C1 segment of cervical spinal cord (tissue), 14 donors: ENCODE measurements around the gene GAS7.

Source experiments
- DNase-seq, 14 donors: peaks; one replicate each; lab custom pipeline; 2025; lab: John Stamatoyannopoulos, UW

Gene GAS7

GRCh38 chr17:10135539-10136257, 62.7 kb downstream of the GAS7 start:
- DNase-seq, result no peak

GRCh38 chr17:10130677-10131076, 67.7 kb downstream of the GAS7 start:
- no peak for DNase-seq

- no peak for DNase-seq
Observed at GRCh38 chr17:10130263-10130662, 68.1 kb downstream of the GAS7 start.

- peak in 4 of 14 donors; percentile 15 to 31 (median 26) for DNase-seq
Observed at GRCh38 chr17:10127819-10128425, 70.5 kb downstream of the GAS7 start.

GRCh38 chr17:10126616-10127501, 71.5 kb downstream of the GAS7 start:
- peak in 1 of 14 donors; percentile 20 for DNase-seq

GRCh38 chr17:10126276-10126615, 72.2 kb downstream of the GAS7 start:
- no peak for DNase-seq

- no peak for DNase-seq
Observed at GRCh38 chr17:10125531-10126275, 72.7 kb downstream of the GAS7 start.

GRCh38 chr17:10123093-10123492, 75.3 kb downstream of the GAS7 start:
- peak in 1 of 14 donors; percentile 23 for DNase-seq

- DNase-seq, result peak in 1 of 14 donors; percentile 12
Observed at GRCh38 chr17:10121971-10122707, 76.3 kb downstream of the GAS7 start.

- no peak for DNase-seq
Observed at GRCh38 chr17:10120749-10121148, 77.7 kb downstream of the GAS7 start.

- peak in 2 of 14 donors; percentile 2 to 24 for DNase-seq
Observed at GRCh38 chr17:10120109-10120485, 78.3 kb downstream of the GAS7 start.

- peak in 5 of 14 donors; percentile 7 to 31 (median 14) for DNase-seq
Observed at GRCh38 chr17:10119203-10120108, 79.0 kb downstream of the GAS7 start.

GRCh38 chr17:10118788-10119130, 79.6 kb downstream of the GAS7 start:
- DNase-seq, result no peak

GRCh38 chr17:10117581-10118001, 80.8 kb downstream of the GAS7 start:
- DNase-seq, result peak in 9 of 14 donors; percentile 13 to 57 (median 41)

- peak in 1 of 14 donors; percentile 30 for DNase-seq
Observed at GRCh38 chr17:10116753-10117420, 81.5 kb downstream of the GAS7 start.

GRCh38 chr17:10116267-10116666, 82.1 kb downstream of the GAS7 start:
- DNase-seq, result no peak

- no peak for DNase-seq
Observed at GRCh38 chr17:10115536-10115932, 82.9 kb downstream of the GAS7 start.

- DNase-seq, result peak in 11 of 14 donors; percentile 19 to 86 (median 68)
Observed at GRCh38 chr17:10114931-10115535, 83.4 kb downstream of the GAS7 start.

GRCh38 chr17:10112962-10113361, 85.4 kb downstream of the GAS7 start:
- no peak for DNase-seq
